CD4-positive, alpha-beta T cell treated with Interleukin-4 for 4 hours (primary cell): ENCODE results near the gene PATJ.

Experiments used
- DNase-seq: peaks from one replicate; pipeline ENCODE4 v3.0.0-alpha.2; 2020

Gene PATJ

DNA sequence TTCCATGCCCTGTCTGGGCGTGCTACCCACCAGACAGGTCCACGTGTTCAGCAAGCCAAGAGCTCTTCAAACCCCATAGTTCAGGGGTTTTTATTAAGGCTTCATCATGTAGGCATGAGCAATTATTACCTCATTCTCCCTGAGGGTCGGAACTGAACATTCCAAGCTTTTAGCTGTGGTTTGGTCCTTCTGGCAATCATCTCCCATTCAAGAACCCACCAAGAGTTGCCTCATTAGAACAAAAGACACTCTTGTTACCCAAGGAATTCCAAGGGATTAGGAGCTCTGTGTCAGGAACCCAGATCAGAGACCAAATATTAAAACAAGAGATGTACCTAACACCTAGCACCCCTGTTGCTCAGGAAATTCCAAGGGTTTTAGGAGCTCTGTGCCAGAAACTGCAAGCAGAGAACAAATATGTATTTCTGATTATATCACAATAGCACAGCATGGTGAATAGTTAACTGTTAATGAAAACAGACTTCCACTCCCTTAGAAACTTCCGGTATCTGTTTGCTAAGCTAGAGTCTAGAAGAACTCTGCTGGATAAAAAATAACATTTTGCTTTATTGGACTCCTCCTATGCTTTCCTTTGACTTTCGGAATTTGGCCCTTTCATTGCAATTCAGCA, 251.2 kb downstream of the PATJ start:
- no peak for DNase-seq

DNA sequence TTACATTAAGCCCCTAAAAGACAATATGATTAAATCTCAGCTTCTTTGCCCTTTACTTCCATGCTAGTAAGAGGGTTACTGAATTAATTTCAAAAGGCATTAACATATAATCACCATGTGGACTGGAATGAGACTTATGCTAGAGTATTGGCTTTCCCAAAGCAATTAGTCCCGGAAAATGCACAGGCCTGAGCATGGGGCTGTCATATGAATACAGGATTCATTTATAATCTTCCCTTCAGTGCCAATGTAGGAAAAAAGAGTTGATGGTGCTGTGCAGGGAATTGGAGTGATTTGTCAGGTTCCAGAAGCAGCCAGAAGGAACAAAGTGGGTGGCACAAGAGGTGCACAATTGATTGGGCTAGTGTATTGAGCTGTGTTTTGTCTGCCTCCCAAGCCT, 253.4 kb downstream of the PATJ start:
- no peak for DNase-seq

- no peak for DNase-seq
These were observed 254.8 kb downstream of the PATJ start for GRCh38 chr1:61997123-61997522.

DNA sequence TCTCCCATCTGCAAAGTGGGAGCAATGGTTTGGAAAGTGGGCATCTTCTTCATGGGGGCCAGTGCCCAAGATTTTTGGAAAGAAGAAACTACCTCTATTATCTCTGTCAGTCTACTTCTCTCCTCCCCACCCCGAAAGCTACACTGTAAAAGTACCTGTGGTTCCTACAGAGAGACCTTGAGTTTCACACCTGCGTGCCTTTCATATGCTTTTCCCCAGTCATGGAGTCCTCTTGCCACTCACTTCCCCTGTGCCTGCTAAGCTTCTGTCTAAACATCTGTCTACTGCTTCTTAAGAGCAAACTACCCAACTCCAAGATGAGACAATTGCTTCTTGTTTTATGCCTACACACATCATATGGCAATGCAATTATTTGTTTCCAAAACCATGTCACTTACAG, 261.5 kb downstream of the PATJ start:
- no peak for DNase-seq

GRCh38 chr1:62006690-62007089, 264.4 kb downstream of the PATJ start:
- DNase-seq, result no peak

- DNase-seq, result no peak
These were observed 268.7 kb downstream of the PATJ start for GRCh38 chr1:62011006-62011405.

GRCh38 chr1:62012095-62012494, 269.8 kb downstream of the PATJ start:
- no peak for DNase-seq

DNA sequence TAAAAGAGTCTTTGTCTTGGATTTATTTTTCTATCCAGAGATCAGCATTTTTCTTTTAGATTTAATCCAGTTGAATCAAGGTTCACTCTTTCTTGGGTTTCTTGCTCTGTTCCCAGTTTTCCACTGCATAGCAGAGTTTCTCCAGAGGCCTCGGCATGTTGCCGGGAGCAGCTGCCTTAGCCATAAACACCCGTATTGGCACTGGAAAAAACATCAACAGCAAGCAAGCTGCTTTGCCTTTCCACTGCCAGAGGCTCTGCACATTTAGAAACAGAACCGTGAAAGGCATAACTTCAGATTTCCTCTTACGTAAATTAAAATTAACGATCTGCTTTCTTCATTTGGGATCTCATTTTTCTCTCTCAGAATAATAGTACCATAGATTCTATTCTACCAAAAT, 270.6 kb downstream of the PATJ start:
- DNase-seq, result no peak

DNA sequence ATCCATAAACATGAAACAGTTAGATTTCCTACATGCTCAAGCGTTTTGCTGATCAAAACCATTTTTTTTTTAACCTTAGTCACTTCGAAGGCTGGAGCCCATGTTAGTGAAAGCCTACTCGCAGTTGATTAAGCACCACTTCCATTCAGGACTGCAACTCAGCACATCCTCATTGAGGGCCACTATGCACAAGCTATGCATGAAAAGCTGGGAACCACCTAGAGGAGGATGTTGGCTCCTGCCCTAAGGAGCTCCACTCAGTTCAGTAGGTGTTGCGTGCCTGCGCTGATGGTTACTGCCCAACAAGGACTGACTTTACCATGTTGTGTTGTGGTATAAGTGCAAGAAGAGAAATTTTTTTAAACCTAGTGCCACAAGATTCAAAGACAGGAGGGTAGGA, 271.0 kb downstream of the PATJ start:
- no peak for DNase-seq

- DNase-seq, result no peak
These were observed 280.2 kb downstream of the PATJ start for GRCh38 chr1:62022382-62022983.

- DNase-seq, result no peak
These were observed 282.4 kb downstream of the PATJ start for GRCh38 chr1:62024690-62025089.

- DNase-seq, result no peak
These were observed 282.9 kb downstream of the PATJ start for GRCh38 chr1:62025154-62025553.

GRCh38 chr1:62025892-62026291, 283.6 kb downstream of the PATJ start:
- DNase-seq, result no peak

DNA sequence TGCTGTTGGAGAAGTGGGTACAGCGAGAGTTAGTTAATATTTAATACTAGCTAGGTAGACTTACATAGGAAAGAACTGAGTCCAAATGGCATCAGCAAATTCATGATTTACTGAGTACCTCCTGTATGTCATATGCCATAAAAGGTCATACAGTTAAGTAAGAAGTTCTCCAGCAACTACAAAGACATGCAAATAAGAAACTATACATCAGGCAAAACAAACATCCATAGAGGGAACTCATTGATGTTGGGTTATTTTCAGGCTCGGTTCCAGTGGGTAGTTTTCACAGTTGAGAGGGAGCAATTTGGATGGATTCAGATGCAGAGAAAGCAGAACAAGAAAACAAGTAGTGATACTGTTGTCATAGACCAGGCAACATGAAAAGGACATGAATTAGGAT, 287.4 kb downstream of the PATJ start:
- no peak for DNase-seq

- no peak for DNase-seq
These were observed 292.5 kb downstream of the PATJ start for GRCh38 chr1:62034790-62035189.

GRCh38 chr1:62037274-62037673, 295.0 kb downstream of the PATJ start:
- DNase-seq, result no peak

DNA sequence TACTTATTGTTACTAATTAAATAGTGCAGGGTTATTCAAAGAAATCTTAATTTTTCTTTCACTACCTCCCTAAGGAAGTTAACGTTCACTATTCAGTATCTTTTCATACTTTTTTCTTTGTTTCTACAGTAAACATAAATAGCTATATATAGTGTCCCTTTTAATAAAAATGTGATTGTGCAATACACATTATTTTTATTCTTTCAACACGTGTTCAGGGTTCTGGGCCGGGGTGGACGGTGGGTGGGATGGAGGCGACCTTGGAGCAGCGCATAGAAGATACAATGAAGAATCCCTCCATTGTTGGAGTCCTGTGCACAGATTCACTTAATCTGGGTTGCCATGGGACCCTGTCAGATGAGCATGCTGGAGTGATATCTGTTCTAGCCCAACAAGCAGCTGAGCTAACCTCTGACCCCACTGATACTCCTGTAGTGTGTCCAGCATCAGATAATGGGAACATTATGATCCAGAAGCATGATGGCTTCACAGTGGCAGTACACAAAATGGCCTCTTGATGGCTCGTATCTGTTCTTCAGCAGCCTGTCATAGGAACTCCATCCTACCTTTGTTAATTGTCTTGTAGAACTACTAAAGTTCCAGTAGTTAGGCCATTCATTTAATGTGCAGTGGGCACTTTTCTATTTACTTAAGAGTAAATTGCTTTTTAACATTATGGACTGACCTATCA, 296.5 kb downstream of the PATJ start:
- no peak for DNase-seq

DNA sequence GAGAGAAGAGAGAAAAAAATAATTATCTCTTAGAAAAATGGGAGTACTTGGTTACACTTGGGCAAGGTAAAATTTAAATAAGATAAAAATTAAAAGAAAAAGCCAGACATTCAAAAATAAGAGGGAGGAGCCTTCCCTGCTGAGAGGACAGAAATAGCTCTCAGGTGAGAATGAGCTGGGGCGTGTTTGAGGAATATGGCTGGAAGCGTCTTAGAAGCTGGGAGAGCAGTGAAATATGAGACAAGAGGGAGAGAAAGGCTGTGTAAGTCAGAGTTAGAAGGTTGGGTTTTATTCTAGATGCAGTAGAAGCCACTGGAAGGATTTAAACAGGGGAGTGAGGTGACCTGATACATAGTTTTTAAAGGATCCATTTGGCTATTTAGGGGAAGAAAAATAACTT, 298.2 kb downstream of the PATJ start:
- no peak for DNase-seq

GRCh38 chr1:62040973-62041372, 298.7 kb downstream of the PATJ start:
- no peak for DNase-seq

GRCh38 chr1:62043154-62043553, 300.9 kb downstream of the PATJ start:
- no peak for DNase-seq

DNA sequence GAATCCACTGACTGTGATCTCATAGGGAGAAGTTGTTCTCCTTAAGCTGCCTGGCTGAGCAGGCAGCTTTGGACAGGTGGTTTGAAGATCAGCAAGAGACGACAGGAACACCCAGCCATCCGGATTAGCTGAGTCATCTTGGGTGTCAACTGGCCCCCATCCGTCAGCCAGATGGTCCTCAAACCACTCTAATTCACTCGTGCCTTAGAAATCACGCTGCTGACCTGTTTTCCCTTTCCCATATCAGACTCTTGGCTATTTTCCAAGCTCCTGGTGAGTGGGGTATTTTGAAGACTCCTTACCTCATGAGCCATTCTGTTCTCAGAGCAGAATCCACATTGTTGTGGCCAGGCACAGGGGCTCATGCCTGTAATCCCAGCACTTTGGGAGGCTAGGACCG, 303.3 kb downstream of the PATJ start:
- no peak for DNase-seq

DNA sequence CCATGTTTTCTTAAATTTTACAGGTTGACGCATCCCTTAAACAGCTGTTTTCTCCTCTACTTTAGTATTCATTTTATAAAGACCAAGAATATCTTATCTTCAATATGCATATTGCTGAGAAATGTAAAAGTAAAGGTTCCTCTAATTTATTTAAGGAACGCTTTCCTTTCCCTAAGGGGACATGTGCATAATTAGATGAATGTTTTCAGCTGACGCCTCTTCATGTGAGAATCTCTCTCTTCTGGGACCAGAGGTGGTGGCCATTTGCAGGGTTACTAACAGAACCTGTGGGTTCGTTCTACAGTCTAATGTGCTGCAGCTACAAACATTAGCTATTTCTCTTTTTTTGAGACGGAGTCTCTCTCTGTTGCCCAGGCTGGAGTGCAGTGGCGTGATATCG, 304.6 kb downstream of the PATJ start:
- DNase-seq, result no peak

- DNase-seq, result no peak
These were observed 307.9 kb downstream of the PATJ start for GRCh38 chr1:62050165-62050564.

DNA sequence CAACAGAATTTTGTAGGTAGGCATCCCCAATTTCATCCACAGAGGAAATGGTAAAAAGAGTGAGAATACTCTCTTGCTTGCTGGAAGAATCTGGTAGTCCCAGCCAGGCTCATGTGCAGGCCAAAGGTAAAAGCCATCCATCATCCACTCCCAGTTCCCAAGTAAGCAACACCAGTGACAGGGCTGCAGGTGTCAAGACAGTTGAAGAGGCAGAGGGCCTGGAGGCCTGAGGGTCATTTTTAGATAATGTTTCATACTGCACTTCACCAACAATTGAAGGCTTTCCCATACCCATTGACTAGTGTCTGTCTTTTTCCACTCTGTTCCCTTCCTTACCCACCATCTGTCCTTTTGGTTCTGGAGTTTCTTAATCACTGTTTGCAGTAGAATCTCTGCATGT, 310.7 kb downstream of the PATJ start:
- DNase-seq, result no peak

DNA sequence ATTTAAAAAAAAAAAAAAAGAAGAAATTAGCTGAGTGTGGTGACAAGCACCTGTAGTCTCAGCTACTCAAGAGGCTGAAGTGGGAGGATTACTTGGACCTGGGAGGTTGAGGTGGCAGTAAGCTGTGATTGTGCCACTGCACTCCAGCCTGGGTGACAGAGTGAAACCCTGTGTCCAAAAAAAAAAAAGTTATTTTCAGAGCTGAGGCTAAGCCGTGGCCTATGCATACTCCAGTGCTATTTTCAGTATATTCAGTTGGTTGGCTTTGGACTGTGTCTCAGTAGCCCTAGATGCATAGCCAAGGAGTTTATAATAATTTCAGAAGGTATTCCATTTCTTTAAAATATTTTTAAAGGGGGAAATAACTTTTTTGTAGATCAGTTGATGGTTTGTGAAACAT, 311.9 kb downstream of the PATJ start:
- no peak for DNase-seq
